Medulla oblongata (tissue), 1 donor: ENCODE data around the gene SUCLG2.

Experiments
- DNase-seq: peaks from one replicate; pipeline ENCODE4 v3.0.0-alpha.2; 2015; ENCODE audit errors: extremely low spot score

Gene SUCLG2

GRCh38 chr3:67458896-67459530 is 195.4 kb downstream of the SUCLG2 start:
- no peak for DNase-seq

GRCh38 chr3:67458408-67458807 is 196.0 kb downstream of the SUCLG2 start:
- DNase-seq: no peak

GRCh38 chr3:67453628-67454027 is 200.8 kb downstream of the SUCLG2 start:
- no peak for DNase-seq

GRCh38 chr3:67450153-67450552 is 204.3 kb downstream of the SUCLG2 start:
- DNase-seq: no peak

GRCh38 chr3:67447393-67447792 is 207.0 kb downstream of the SUCLG2 start:
- no peak for DNase-seq

GRCh38 chr3:67437789-67438188 is 216.6 kb downstream of the SUCLG2 start:
- DNase-seq: no peak

GRCh38 chr3:67437090-67437489 is 217.3 kb downstream of the SUCLG2 start:
- no peak for DNase-seq

- DNase-seq: no peak
Measured at GRCh38 chr3:67433109-67433508, 221.3 kb downstream of the SUCLG2 start.

- no peak for DNase-seq
Measured at GRCh38 chr3:67431887-67432286, 222.5 kb downstream of the SUCLG2 start.

- no peak for DNase-seq
Measured at GRCh38 chr3:67423722-67424121, 230.7 kb downstream of the SUCLG2 start.

GRCh38 chr3:67421912-67422311 is 232.5 kb downstream of the SUCLG2 start:
- DNase-seq: no peak

- DNase-seq: no peak
Measured at GRCh38 chr3:67419779-67420178, 234.6 kb downstream of the SUCLG2 start.

- DNase-seq: no peak
Measured at GRCh38 chr3:67419218-67419529, 235.2 kb downstream of the SUCLG2 start.

GRCh38 chr3:67418426-67419217 is 235.8 kb downstream of the SUCLG2 start:
- DNase-seq: no peak

GRCh38 chr3:67416703-67417102 is 237.7 kb downstream of the SUCLG2 start:
- no peak for DNase-seq

GRCh38 chr3:67415511-67415910 is 238.9 kb downstream of the SUCLG2 start:
- no peak for DNase-seq

GRCh38 chr3:67414740-67415139 is 239.7 kb downstream of the SUCLG2 start:
- no peak for DNase-seq

- DNase-seq: no peak
Measured at GRCh38 chr3:67405193-67405592, 249.2 kb downstream of the SUCLG2 start.

- no peak for DNase-seq
Measured at GRCh38 chr3:67402873-67403272, 251.5 kb downstream of the SUCLG2 start.

- no peak for DNase-seq
Measured at GRCh38 chr3:67401921-67402320, 252.5 kb downstream of the SUCLG2 start.

- DNase-seq: no peak
Measured at GRCh38 chr3:67400476-67400875, 253.9 kb downstream of the SUCLG2 start.

GRCh38 chr3:67389176-67389575 is 265.2 kb downstream of the SUCLG2 start:
- no peak for DNase-seq

GRCh38 chr3:67388738-67389137 is 265.7 kb downstream of the SUCLG2 start:
- no peak for DNase-seq

GRCh38 chr3:67386451-67386850 is 268.0 kb downstream of the SUCLG2 start:
- DNase-seq: no peak
